Lung (tissue), 12 donors: ENCODE results near the gene PRTFDC1. TPM values are rescaled to one million over a fixed set of nuclear protein-coding genes. Genes with fewer than 3 reads are reported as not detected.
A peak's percentile ranks its signal among the peaks of the same experiment; 100 is the strongest.

ENCODE experiments used
- ATAC-seq: fragments of 200-7000 bp; cut with Tn5 transposase; one replicate; pipeline ENCODE4 v1.9.1; 2020; ENCODE audit warnings: moderate number of reproducible peaks; ENCODE audit not compliant: insufficient read depth, low FRiP score
- DNase-seq, 3 donors: peaks; one replicate each; pipeline ENCODE4 v3.0.0-alpha.2; 2013 to 2017
- H3K27ac ChIP-seq, 2 donors: one replicate each; pipeline ENCODE4 v1.5.1; 2013; ENCODE audit warnings: mild to moderate bottlenecking in 2 of 2, moderate library complexity in 2 of 2, control low read depth in 1 of 2, inconsistent platforms in 1 of 2, low read depth in 1 of 2, low read length in 1 of 2
- H3K27me3 ChIP-seq, 3 donors: one replicate each; pipeline ENCODE4 v1.5.1; 2013; ENCODE audit warnings: low read length in 2 of 3; ENCODE audit not compliant: control insufficient read depth in 3 of 3, insufficient read depth in 3 of 3
- H3K36me3 ChIP-seq, 4 donors: one replicate each; pipeline ENCODE4 v1.5.1; 2013; ENCODE audit warnings: low read length in 4 of 4, mild to moderate bottlenecking in 1 of 4, moderate library complexity in 1 of 4; ENCODE audit not compliant: control insufficient read depth in 4 of 4, insufficient read depth in 4 of 4
- H3K4me1 ChIP-seq, 5 donors: one replicate each; pipeline ENCODE4 v1.5.1; 2013; ENCODE audit warnings: low read length in 5 of 5, mild to moderate bottlenecking in 2 of 5, moderate library complexity in 1 of 5; ENCODE audit not compliant: control insufficient read depth in 5 of 5, insufficient read depth in 5 of 5
- H3K4me3 ChIP-seq: one replicate; pipeline ENCODE4 v1.5.1; 2013; ENCODE audit warnings: mild to moderate bottlenecking, control low read depth, moderate library complexity
- H3K9ac ChIP-seq, 2 donors: one replicate each; pipeline ENCODE4 v1.5.1; 2013; ENCODE audit warnings: low read length in 2 of 2, control low read depth in 1 of 2; ENCODE audit not compliant: insufficient read depth in 1 of 2
- H3K9me3 ChIP-seq, 4 donors: one replicate each; pipeline ENCODE4 v1.5.1; 2013; ENCODE audit warnings: low read length in 3 of 4, mild to moderate bottlenecking in 1 of 4, moderate library complexity in 1 of 4; ENCODE audit not compliant: control insufficient read depth in 4 of 4, insufficient read depth in 3 of 4
- CTCF ChIP-seq: IDR thresholded peaks from 2 replicates; pipeline ENCODE4 v1.5.1; 2012; ENCODE audit warnings: mild to moderate bottlenecking; ENCODE audit errors: control extremely low read depth, extremely low read depth
- WGBS, 2 donors: extraction: QIAGEN DNeasy Blood & Tissue Kit; methylation state at CpG; one replicate each; pipeline ENCODE4 v1.1.7; 2013; 5-methylcytosine and 5-hydroxymethylcytosine counted together
- polyA plus RNA-seq, 2 donors: library from polyadenylated mRNA; stranded (reverse); fragments of 200-250 nt; gene quantifications; one replicate each; pipeline ENCODE4 v1.2.1, GENCODE V29; 2013
- total RNA-seq, 2 donors: library from RNA; depleted of rRNA in 1 of 2; stranded (reverse); fragments of >200 nt in 1 of 2; gene quantifications; one replicate each; pipeline ENCODE4 v1.2.1, GENCODE V29; 2014 to 2021
- donor health status: control.
- donor health status: control.
- donor health status: Bipolar disorder and iron deficiency.
- donor health status: healthy.
- donor health status: DM: yes; HTN: yes; CAD: no.

Gene PRTFDC1
- total and polyA plus RNA-seq, 4 donors: 1.6 to 12.5 (median 3.1) TPM

- Histone ChIP-seq H3K27ac (no peak overlapping the region), H3K36me3 (no peaks in the 10 kb centered on the region), H3K9me3 (no peaks in the 10 kb centered on the region), H3K27me3 (no peaks in the 10 kb centered on the region), H3K9ac (no peak overlapping the region), H3K4me3 (no peak overlapping the region), H3K4me1 (peaks cover 0 to 9% (median 2%) of the 10 kb centered on the region in 5 donors)
- ATAC-seq (no peak), DNase-seq (no peak)
- no peak for TF ChIP-seq CTCF
- 93 to 97% methylated on average over 1 of the region's 1 CpG for WGBS, 2 donors
Measured at GRCh38 chr10:24914148-24914547, 38.3 kb downstream of the PRTFDC1 start.

- DNase-seq (no peak), ATAC-seq (peak; percentile 68)
- no peak for TF ChIP-seq CTCF
- no peaks in the 10 kb centered on the region for H3K27me3 ChIP-seq
- no peaks in the 10 kb centered on the region for H3K9me3 ChIP-seq
- no peak overlapping the region for H3K27ac ChIP-seq
- WGBS, 2 donors: 26 to 31% methylated on average over 2 of the region's 2 CpGs
- no peak overlapping the region for H3K9ac ChIP-seq
- H3K4me1 ChIP-seq: peaks cover 0 to 9% (median 2%) of the 10 kb centered on the region in 5 donors
- no peak overlapping the region for H3K4me3 ChIP-seq
- H3K36me3 ChIP-seq: no peaks in the 10 kb centered on the region
Measured at GRCh38 chr10:24912215-24912614, 40.2 kb downstream of the PRTFDC1 start.

- DNase-seq (no peak), ATAC-seq (no peak)
- TF ChIP-seq CTCF: no peak
- H3K36me3 ChIP-seq: peaks cover 0 to 2% (median 0%) of the 10 kb centered on the region in 4 donors
- H3K27ac ChIP-seq: no peak overlapping the region
- H3K4me1 ChIP-seq: peaks cover 0 to 9% (median 2%) of the 10 kb centered on the region in 5 donors
- H3K9ac ChIP-seq: no peak overlapping the region
- H3K27me3 ChIP-seq: no peaks in the 10 kb centered on the region
- H3K9me3 ChIP-seq: no peaks in the 10 kb centered on the region
- no peak overlapping the region for H3K4me3 ChIP-seq
- WGBS, 2 donors: 81 to 87% methylated on average over 2 of the region's 2 CpGs
Measured at GRCh38 chr10:24911029-24911428, 41.4 kb downstream of the PRTFDC1 start.

- ATAC-seq (no peak), DNase-seq (no peak)
- H3K27me3 ChIP-seq: no peaks in the 10 kb centered on the region
- H3K9me3 ChIP-seq: no peaks in the 10 kb centered on the region
- H3K4me1 ChIP-seq: peaks cover 0 to 9% (median 2%) of the 10 kb centered on the region in 5 donors
- no peak overlapping the region for H3K9ac ChIP-seq
- no peak overlapping the region for H3K4me3 ChIP-seq
- H3K36me3 ChIP-seq: peaks cover 0 to 5% (median 0%) of the 10 kb centered on the region in 4 donors
- H3K27ac ChIP-seq: no peak overlapping the region
- TF ChIP-seq CTCF: no peak
Measured at GRCh38 chr10:24910574-24910973, 41.8 kb downstream of the PRTFDC1 start.
